ENCODE results near the gene PHACTR4. TPM values are rescaled to one million over a fixed set of nuclear protein-coding genes. Genes with fewer than 3 reads are reported as not detected.

PHACTR4 gene
- total RNA-seq, 1 experiment from 2014 or later, result 50.7 TPM

DNA sequence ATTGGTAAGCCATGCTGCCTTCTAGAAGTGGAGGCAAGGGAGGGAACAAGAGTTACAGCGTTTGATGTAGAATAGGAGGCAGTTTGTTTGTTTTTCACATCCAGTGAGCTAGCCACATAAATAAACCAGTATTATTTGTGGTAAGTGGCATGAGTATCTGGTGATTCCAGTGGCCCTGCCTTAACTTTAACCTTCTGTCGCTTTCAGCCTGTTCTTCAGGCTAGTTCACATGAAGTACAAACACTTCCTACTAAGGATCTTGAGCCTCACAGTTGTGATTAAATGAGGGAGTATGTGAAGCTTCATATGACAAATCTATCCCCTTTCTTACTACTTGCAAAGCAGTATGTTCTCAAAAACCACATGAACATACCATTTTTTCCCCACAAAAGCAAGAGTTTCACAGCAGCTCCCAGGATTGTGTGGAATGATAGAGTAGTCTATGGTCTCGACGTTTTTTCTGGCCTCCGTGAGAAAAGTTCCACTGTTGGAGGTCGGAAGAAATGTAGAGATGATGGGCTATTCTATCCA, 59.5 kb downstream of the PHACTR4 start:
- Mint-ChIP-seq H3K27ac (ENCODE audit: low read depth, unreplicated experiment) (no peak overlapping the region), H3K4me1 (ENCODE audit: insufficient read depth, unreplicated experiment) (peaks cover 5% of the 10 kb centered on the region)
- BruUV-seq (replicated peaks), result no TSS peak

DNA sequence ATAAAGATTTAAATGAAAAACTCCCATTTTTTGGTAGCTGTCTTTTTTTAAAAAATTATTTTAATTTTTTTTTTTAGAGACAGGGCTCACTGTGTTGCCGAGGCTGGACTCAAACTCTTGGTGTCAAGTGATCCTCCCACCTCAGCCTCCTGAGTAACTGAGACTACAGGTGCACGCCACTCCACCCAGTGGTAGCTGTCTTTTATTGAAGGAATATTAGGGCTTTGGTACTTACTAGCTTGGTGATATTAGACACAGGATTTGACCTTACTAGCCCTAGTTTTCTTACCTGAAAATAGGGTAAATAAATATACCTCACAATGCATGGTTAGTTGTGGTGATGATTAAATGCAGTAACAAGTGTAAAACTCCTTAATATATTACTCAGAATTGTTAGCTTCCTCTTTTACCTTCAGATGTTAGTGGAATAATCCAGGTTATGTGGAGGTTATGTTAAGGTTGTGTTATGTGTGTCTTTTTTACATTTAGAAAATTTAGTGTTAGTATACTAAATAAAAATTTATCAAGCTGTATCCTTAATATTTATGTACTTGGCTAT, 66.8 kb downstream of the PHACTR4 start:
- POLR2A ChIA-PET, result interaction anchor here (0.6 to 10.2 kb wide), 15 partner anchors 10 to 241 kb away, joined by 3 to 237 read pairs (median 7); partner anchors contain the start of gene RCC1
- CTCF ChIA-PET, result interaction anchor here (0.6 to 2.0 kb wide), 7 partner anchors 12 to 348 kb away, joined by 3 to 6 read pairs (median 4); no protein-coding TSS in a partner anchor

More for the DNA sequence above, 59.5 kb downstream of the PHACTR4 start:
- POLR2A ChIA-PET, result interaction anchor here (0.8 to 7.4 kb wide), 4 partner anchors 8 to 84 kb away, joined by 3 to 49 read pairs (median 4); no protein-coding TSS in a partner anchor
- TF ChIP-seq, protein P1, sequence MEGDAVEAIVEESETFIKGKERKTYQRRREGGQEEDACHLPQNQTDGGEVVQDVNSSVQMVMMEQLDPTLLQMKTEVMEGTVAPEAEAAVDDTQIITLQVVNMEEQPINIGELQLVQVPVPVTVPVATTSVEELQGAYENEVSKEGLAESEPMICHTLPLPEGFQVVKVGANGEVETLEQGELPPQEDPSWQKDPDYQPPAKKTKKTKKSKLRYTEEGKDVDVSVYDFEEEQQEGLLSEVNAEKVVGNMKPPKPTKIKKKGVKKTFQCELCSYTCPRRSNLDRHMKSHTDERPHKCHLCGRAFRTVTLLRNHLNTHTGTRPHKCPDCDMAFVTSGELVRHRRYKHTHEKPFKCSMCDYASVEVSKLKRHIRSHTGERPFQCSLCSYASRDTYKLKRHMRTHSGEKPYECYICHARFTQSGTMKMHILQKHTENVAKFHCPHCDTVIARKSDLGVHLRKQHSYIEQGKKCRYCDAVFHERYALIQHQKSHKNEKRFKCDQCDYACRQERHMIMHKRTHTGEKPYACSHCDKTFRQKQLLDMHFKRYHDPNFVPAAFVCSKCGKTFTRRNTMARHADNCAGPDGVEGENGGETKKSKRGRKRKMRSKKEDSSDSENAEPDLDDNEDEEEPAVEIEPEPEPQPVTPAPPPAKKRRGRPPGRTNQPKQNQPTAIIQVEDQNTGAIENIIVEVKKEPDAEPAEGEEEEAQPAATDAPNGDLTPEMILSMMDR (IDR thresholded peaks at IDR 0.05; ENCODE audit: unreplicated experiment), result no peak
- Mint-ChIP-seq H3K4me3 (ENCODE audit: unreplicated experiment) (no peak overlapping the region), H3K27me3 (ENCODE audit: insufficient read depth, unreplicated experiment) (no peaks in the 10 kb centered on the region), H3K9me3 (ENCODE audit: unreplicated experiment) (no peaks in the 10 kb centered on the region), H3K36me3 (ENCODE audit: insufficient read depth, unreplicated experiment) (peaks cover 9% of the 10 kb centered on the region)
- intact Hi-C loops (cut with micrococcal nuclease), result no loop called here
- CTCF ChIA-PET, result interaction anchor here (0.8 kb wide), 1 partner anchor 22 kb away, joined by 3 read pairs; no protein-coding TSS in a partner anchor
- DNase-seq (ENCODE audit: unreplicated experiment), result no peak

DNA sequence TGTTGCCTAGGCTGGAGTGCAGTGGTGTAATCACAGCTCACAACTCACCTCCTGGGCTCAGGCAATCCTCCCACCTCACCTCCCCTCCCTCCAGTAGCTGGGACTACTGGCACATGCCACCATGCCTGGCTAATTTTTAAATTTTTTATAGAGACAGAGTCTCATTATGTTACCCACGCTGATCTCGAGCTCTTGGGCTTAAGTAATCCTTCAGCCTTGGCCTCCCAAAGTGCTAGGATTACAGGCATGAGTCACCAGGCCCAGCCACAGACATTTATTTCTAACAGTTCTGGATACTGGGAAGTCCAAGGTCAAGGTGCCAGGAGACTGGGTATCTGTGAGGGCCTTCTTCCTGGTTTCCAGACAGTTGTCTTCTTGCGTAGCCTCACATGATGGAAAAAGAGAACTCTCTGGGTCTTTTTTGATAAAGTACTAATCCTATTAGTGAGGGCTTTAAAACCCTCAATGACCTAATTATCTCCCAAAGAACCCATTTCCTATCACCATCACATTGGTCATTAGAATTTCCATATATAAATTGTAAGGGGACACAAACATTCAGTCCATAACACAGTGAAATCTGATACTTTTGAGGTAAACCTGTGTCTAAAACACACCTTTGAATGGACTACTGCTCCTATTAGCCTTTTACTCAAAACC, 67.9 kb downstream of the PHACTR4 start:
- peak; percentile 89 for DNase-seq (ENCODE audit: unreplicated experiment)
- TF ChIP-seq, protein P1 (IDR thresholded peaks at IDR 0.05; ENCODE audit: unreplicated experiment), result no peak
- no peaks in the 10 kb centered on the region for H3K27me3 Mint-ChIP-seq (ENCODE audit: insufficient read depth, unreplicated experiment)
- H3K9me3 Mint-ChIP-seq (ENCODE audit: unreplicated experiment), result no peaks in the 10 kb centered on the region
- intact Hi-C loops (cut with micrococcal nuclease), result loop anchor here (1.0 kb wide), 1 partner anchor 20 kb away; no protein-coding TSS in a partner anchor
- peaks cover 16% of the 10 kb centered on the region for H3K4me1 Mint-ChIP-seq (ENCODE audit: insufficient read depth, unreplicated experiment)
- peak overlapping the region; percentile 89 for H3K4me3 Mint-ChIP-seq (ENCODE audit: unreplicated experiment)
- H3K27ac Mint-ChIP-seq (ENCODE audit: low read depth, unreplicated experiment), result peak overlapping the region; percentile 93
- POLR2A ChIA-PET, result interaction anchor here (0.7 to 10.2 kb wide), 29 partner anchors 11 to 299 kb away, joined by 3 to 237 read pairs (median 7); partner anchors contain the start of genes RCC1, SESN2, TAF12 and YTHDF2
- CTCF ChIA-PET, result interaction anchor here (0.6 to 2.0 kb wide), 3 partner anchors 13 to 587 kb away, joined by 3 to 6 read pairs (median 6); no protein-coding TSS in a partner anchor
- TSS peak; percentile 99 for BruUV-seq (replicated peaks)
- peaks cover 7% of the 10 kb centered on the region for H3K36me3 Mint-ChIP-seq (ENCODE audit: insufficient read depth, unreplicated experiment)

More for the DNA sequence above, 66.8 kb downstream of the PHACTR4 start:
- no peak for DNase-seq (ENCODE audit: unreplicated experiment)
- Mint-ChIP-seq H3K9me3 (ENCODE audit: unreplicated experiment) (no peaks in the 10 kb centered on the region), H3K4me3 (ENCODE audit: unreplicated experiment) (no peak overlapping the region), H3K27me3 (ENCODE audit: insufficient read depth, unreplicated experiment) (no peaks in the 10 kb centered on the region), H3K36me3 (ENCODE audit: insufficient read depth, unreplicated experiment) (peaks cover 7% of the 10 kb centered on the region), H3K27ac (ENCODE audit: low read depth, unreplicated experiment) (peak overlapping the region; percentile 93), H3K4me1 (ENCODE audit: insufficient read depth, unreplicated experiment) (peaks cover 21% of the 10 kb centered on the region)
- BruUV-seq (replicated peaks), result no TSS peak
- TF ChIP-seq, protein P1 (IDR thresholded peaks at IDR 0.05; ENCODE audit: unreplicated experiment), result no peak
- intact Hi-C loops (cut with micrococcal nuclease), result no loop called here

Measured in MCF 10A (cell line).